ENCODE measurements around the gene PAMR1.

PAMR1 gene

GRCh38 chr11:35433588-35433987 lies 91.8 kb downstream of the PAMR1 start:
- no peak for DNase-seq

- DNase-seq, result no peak
Observed at GRCh38 chr11:35432464-35432863, 93.0 kb downstream of the PAMR1 start.

- no peak for DNase-seq
Observed at GRCh38 chr11:35427071-35427470, 98.3 kb downstream of the PAMR1 start.

- DNase-seq, result no peak
Observed at GRCh38 chr11:35426351-35426750, 99.1 kb downstream of the PAMR1 start.

- DNase-seq, result no peak
Observed at GRCh38 chr11:35425603-35426212, 99.7 kb downstream of the PAMR1 start.

- no peak for DNase-seq
Observed at GRCh38 chr11:35424157-35424940, 101.1 kb downstream of the PAMR1 start.

GRCh38 chr11:35420371-35420770 lies 105.0 kb downstream of the PAMR1 start:
- no peak for DNase-seq

GRCh38 chr11:35419830-35420333 lies 105.5 kb downstream of the PAMR1 start:
- peak; percentile 2 for DNase-seq

- no peak for DNase-seq
Observed at GRCh38 chr11:35419184-35419829, 106.1 kb downstream of the PAMR1 start, which contains the start of gene SLC1A2. SLC1A2 (minus strand) TSS chr11:35419558; CDS start chr11:35418966, 592 bp downstream.

GRCh38 chr11:35418282-35419183 lies 106.9 kb downstream of the PAMR1 start:
- peak; percentile 4 for DNase-seq

GRCh38 chr11:35415487-35415886 lies 109.9 kb downstream of the PAMR1 start:
- DNase-seq, result no peak

- DNase-seq, result no peak
Observed at GRCh38 chr11:35414776-35415175, 110.6 kb downstream of the PAMR1 start.

- DNase-seq, result no peak
Observed at GRCh38 chr11:35414311-35414710, 111.1 kb downstream of the PAMR1 start.

- DNase-seq, result no peak
Observed at GRCh38 chr11:35413598-35413997, 111.8 kb downstream of the PAMR1 start.

- DNase-seq, result peak; percentile 30
Observed at GRCh38 chr11:35412285-35412684, 113.1 kb downstream of the PAMR1 start.

- DNase-seq, result no peak
Observed at GRCh38 chr11:35407041-35407440, 118.4 kb downstream of the PAMR1 start.

- DNase-seq, result peak; percentile 65
Observed at GRCh38 chr11:35404388-35404775, 121.0 kb downstream of the PAMR1 start.

- DNase-seq, result no peak
Observed at GRCh38 chr11:35403765-35404387, 121.5 kb downstream of the PAMR1 start.

- DNase-seq, result no peak
Observed at GRCh38 chr11:35402751-35403660, 122.4 kb downstream of the PAMR1 start.

GRCh38 chr11:35398881-35399280 lies 126.5 kb downstream of the PAMR1 start:
- no peak for DNase-seq

GRCh38 chr11:35394941-35395340 lies 130.5 kb downstream of the PAMR1 start:
- no peak for DNase-seq
